ENCODE data around the gene SMCO3. TPM values are rescaled to one million over a fixed set of nuclear protein-coding genes. Genes with fewer than 3 reads are reported as not detected.

The SMCO3 gene
- total and polyA plus RNA-seq, 2 of the 13 experiments (the other 11 are each of a cell fraction or from before 2014, with no cell fraction given): 0.29 to 0.42 TPM

- H3K4me1 ChIP-seq (ENCODE audit: insufficient read depth, low read length): peaks cover 29% of the 10 kb centered on the region
- peak overlapping the region; percentile 78 for H3K27ac ChIP-seq (ENCODE audit: extremely low read length, insufficient read depth, low read length)
- in situ Hi-C loops (cut with HindIII; ENCODE audit: extremely low pct_ligation_motif_present, low pct_unique_long_range_greater_than_20kb): no loop called here
- H3K4me2 ChIP-seq (ENCODE audit: low read depth, low read length): peak overlapping the region; percentile 66
- 68% methylated on average over 51 of the region's 67 CpGs for WGBS (ENCODE audit: low lambda C conversion rate)
- H3K4me3 ChIP-seq (replicated peaks in 1 of 3; ENCODE audit: insufficient read depth in 1 of 3, low read depth in 2 of 3, low read length in 3 of 3): peak overlapping the region; percentile 64 to 79 (median 65); a peak in 5 of 6 replicates
- no peaks in the 10 kb centered on the region for H3K36me3 ChIP-seq (replicated peaks in 1 of 2; ENCODE audit: control insufficient read depth in 1 of 2, insufficient read depth in 2 of 2, low read length in 2 of 2)
- H3K9ac ChIP-seq (ENCODE audit: insufficient read depth, low read depth, low read length): peak overlapping the region; percentile 76
- ChIA-PET CTCF (ENCODE audit: low intra/inter-chr PET ratio, low total read pairs) (no interaction called here), POLR2A (interaction anchor here (1.4 to 3.7 kb wide), 2 partner anchors 29 to 62 kb away, joined by 3 to 20 read pairs; partner anchors contain the start of genes C12orf60 and WBP11)
- peaks cover 20% of the 10 kb centered on the region for H3K79me2 ChIP-seq (ENCODE audit: insufficient read depth, low read length)
- ATAC-seq: peak; percentile 69
- intact Hi-C loops (cut with micrococcal nuclease; ENCODE audit: unreplicated experiment): loop anchor here (10.0 kb wide), 1 partner anchor 1111 kb away; the partner anchor contains the start of gene STRAP
- DNase-seq (ENCODE audit: low spot score): peak; percentile 88
- H3K27me3 ChIP-seq (ENCODE audit: control insufficient read depth in 1 of 2, insufficient read depth in 2 of 2, low read length in 2 of 2): no peaks in the 10 kb centered on the region; a peak in 1 of 5 replicates
- no peaks in the 10 kb centered on the region; the same call in 1 of the 2 replicates for H4K20me1 ChIP-seq (ENCODE audit: insufficient read depth, low read length)
- H2AFZ ChIP-seq (ENCODE audit: low read length): peak overlapping the region; percentile 79
- no peaks in the 10 kb centered on the region for H3K9me3 ChIP-seq (ENCODE audit: low read length)
- TSS peak; percentile 88 for BruUV-seq (replicated peaks)
- no peak for FAIRE-seq
- TF ChIP-seq ZNF263 (CRISPR knock-in tag; IDR thresholded peaks at IDR 0.05): 0 out of 2 replicates have a peak, but pooled peaks have one; percentile 31
- TF ChIP-seq, protein P1, sequence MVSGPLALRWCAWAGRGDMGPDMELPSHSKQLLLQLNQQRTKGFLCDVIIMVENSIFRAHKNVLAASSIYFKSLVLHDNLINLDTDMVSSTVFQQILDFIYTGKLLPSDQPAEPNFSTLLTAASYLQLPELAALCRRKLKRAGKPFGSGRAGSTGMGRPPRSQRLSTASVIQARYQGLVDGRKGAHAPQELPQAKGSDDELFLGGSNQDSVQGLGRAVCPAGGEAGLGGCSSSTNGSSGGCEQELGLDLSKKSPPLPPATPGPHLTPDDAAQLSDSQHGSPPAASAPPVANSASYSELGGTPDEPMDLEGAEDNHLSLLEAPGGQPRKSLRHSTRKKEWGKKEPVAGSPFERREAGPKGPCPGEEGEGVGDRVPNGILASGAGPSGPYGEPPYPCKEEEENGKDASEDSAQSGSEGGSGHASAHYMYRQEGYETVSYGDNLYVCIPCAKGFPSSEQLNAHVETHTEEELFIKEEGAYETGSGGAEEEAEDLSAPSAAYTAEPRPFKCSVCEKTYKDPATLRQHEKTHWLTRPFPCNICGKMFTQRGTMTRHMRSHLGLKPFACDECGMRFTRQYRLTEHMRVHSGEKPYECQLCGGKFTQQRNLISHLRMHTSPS (CRISPR knock-in tag; IDR thresholded peaks at IDR 0.05; ENCODE audit: low read depth): no peak
- TF ChIP-seq ZNF432 (CRISPR knock-in tag; IDR thresholded peaks at IDR 0.05; ENCODE audit: borderline replicate concordance): no peak
- no peak for TF ChIP-seq ZNF143 (CRISPR knock-in tag; IDR thresholded peaks at IDR 0.05)
- TF ChIP-seq MTA3 (CRISPR knock-in tag; IDR thresholded peaks at IDR 0.05): no peak
- no peak for TF ChIP-seq ZNF552 (CRISPR knock-in tag; IDR thresholded peaks at IDR 0.05; ENCODE audit: borderline replicate concordance)
- no peak for TF ChIP-seq ZNF589 (CRISPR knock-in tag; conservative IDR thresholded peaks at IDR 0.05)
- no peak for TF ChIP-seq ZNF790 (CRISPR knock-in tag; IDR thresholded peaks at IDR 0.05; ENCODE audit: borderline replicate concordance)
- TF ChIP-seq AKAP8 (CRISPR knock-in tag; IDR thresholded peaks at IDR 0.05): no peak
- TF ChIP-seq LCORL (IDR thresholded peaks at IDR 0.05): no peak
- peak; percentile 22; the same call in 1 of the 2 replicates for TF ChIP-seq LCORL (CRISPR knock-in tag; IDR thresholded peaks at IDR 0.05)
- no peak for TF ChIP-seq ZNF276 (CRISPR knock-in tag; IDR thresholded peaks at IDR 0.05; ENCODE audit: low read depth)
- TF ChIP-seq IKZF1 (IDR thresholded peaks at IDR 0.05): no peak
- TF ChIP-seq ZNF556 (CRISPR knock-in tag; IDR thresholded peaks at IDR 0.05; ENCODE audit: borderline replicate concordance): no peak
- no peak for TF ChIP-seq SRSF4 (IDR thresholded peaks at IDR 0.05; ENCODE audit: low read depth, low read length, poor library complexity, severe bottlenecking)
- no peak for TF ChIP-seq ZMAT5 (CRISPR knock-in tag; IDR thresholded peaks at IDR 0.05; ENCODE audit: borderline replicate concordance, low read depth)
- no peak for TF ChIP-seq ARID3A (IDR thresholded peaks at IDR 0.05; ENCODE audit: low read depth, low read length)
- peak; percentile 49 for TF ChIP-seq ZFY (CRISPR knock-in tag; IDR thresholded peaks at IDR 0.05)
- TF ChIP-seq HNRNPLL (IDR thresholded peaks at IDR 0.05; ENCODE audit: low read depth, low read length, poor library complexity, severe bottlenecking): peak; percentile 98
These were observed 39.7 kb downstream of the SMCO3 start for GRCh38 chr12:14774074-14774905.
